AG04450 (cell line): Measurements from ENCODE around the gene IP6K1. TPM values are rescaled to one million over a fixed set of nuclear protein-coding genes. Genes with fewer than 3 reads are reported as not detected.

Source experiments
- CTCF ChIA-PET: fragments of 300-600, 350-600 bp; formaldehyde crosslinking; extraction: SDS; loops from one replicate; lab custom pipeline; 2022; ENCODE audit warnings: antibody characterized with exemption, inconsistent platforms; lab: Charles Lee
- POLR2A ChIA-PET: fragments of 350-600 bp; formaldehyde crosslinking; extraction: SDS; loops from one replicate; lab custom pipeline; 2021; ENCODE audit warnings: antibody characterized with exemption, inconsistent platforms; lab: Yijun Ruan, JAX
- DNase-seq: peaks from one replicate; pipeline ENCODE4 v3.0.0-alpha.2; 2011; ENCODE audit warnings: low read depth, low spot score
- H3K27ac ChIP-seq: one replicate; pipeline ENCODE4 v1.5.1; 2012; ENCODE audit warnings: low read depth, low read length, control low read depth
- H3K27me3 ChIP-seq: one replicate; pipeline ENCODE4 v1.6.0; 2012; ENCODE audit warnings: low read length; ENCODE audit not compliant: control insufficient read depth, insufficient read depth
- H3K4me3 ChIP-seq: 2 replicates; pipeline ENCODE4 v1.5.1; 2011; ENCODE audit warnings: mild to moderate bottlenecking, low read depth, low read length, control low read depth
- H3K9me3 ChIP-seq: 2 replicates; pipeline ENCODE4 v1.5.1; 2012; ENCODE audit warnings: low read length; ENCODE audit not compliant: control insufficient read depth, insufficient read depth
- polyA plus RNA-seq: library from polyadenylated mRNA; depleted of rRNA; stranded (reverse); fragments of >200 nt; gene quantifications from 2 replicates; pipeline ENCODE4 v1.2.3, GENCODE V29; 2011
- TF ChIP-seq, protein P1 (sequence below): IDR thresholded peaks from 2 replicates; pipeline ENCODE4 v1.5.1; 2011; ENCODE audit warnings: low read depth, low read length, control low read depth, inconsistent platforms

The IP6K1 gene
- polyA plus RNA-seq, 1 experiment = 40.4 TPM

- peak; percentile 73 for DNase-seq
- ChIA-PET POLR2A (interaction anchor here (0.8 to 1.0 kb wide), 2 partner anchors 48 to 180 kb away, joined by 3 read pairs; no protein-coding TSS in a partner anchor), CTCF (interaction anchor here (0.8 to 1.5 kb wide), 3 partner anchors 83 to 120 kb away, joined by 3 to 6 read pairs (median 5); no protein-coding TSS in a partner anchor)
- no peaks in the 10 kb centered on the region for H3K27me3 ChIP-seq
- TF ChIP-seq, protein P1, sequence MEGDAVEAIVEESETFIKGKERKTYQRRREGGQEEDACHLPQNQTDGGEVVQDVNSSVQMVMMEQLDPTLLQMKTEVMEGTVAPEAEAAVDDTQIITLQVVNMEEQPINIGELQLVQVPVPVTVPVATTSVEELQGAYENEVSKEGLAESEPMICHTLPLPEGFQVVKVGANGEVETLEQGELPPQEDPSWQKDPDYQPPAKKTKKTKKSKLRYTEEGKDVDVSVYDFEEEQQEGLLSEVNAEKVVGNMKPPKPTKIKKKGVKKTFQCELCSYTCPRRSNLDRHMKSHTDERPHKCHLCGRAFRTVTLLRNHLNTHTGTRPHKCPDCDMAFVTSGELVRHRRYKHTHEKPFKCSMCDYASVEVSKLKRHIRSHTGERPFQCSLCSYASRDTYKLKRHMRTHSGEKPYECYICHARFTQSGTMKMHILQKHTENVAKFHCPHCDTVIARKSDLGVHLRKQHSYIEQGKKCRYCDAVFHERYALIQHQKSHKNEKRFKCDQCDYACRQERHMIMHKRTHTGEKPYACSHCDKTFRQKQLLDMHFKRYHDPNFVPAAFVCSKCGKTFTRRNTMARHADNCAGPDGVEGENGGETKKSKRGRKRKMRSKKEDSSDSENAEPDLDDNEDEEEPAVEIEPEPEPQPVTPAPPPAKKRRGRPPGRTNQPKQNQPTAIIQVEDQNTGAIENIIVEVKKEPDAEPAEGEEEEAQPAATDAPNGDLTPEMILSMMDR = peak; percentile 36; the same call in 1 of the 2 replicates
- peak within 1 kb of the TSS; percentile 69 for H3K4me3 ChIP-seq
- H3K27ac ChIP-seq = peak within 1 kb of the TSS; percentile 47
- H3K9me3 ChIP-seq = peaks cover 12% of the 10 kb centered on the region; the same call in 1 of the 2 replicates
Measured at GRCh38 chr3:49719214-49719884, 67.0 kb downstream of the IP6K1 start, which contains the start of gene AMIGO3. TSS of gene AMIGO3 (minus strand) at chr3:49719684. CDS start at chr3:49719465, 219 bp downstream.

GRCh38 chr3:49718858-49719213 lies 67.5 kb downstream of the IP6K1 start:
- H3K9me3 ChIP-seq = peaks cover 12% of the 10 kb centered on the region; the same call in 1 of the 2 replicates
- no peak for DNase-seq
- H3K4me3 ChIP-seq = peak overlapping the region; percentile 69
- H3K27me3 ChIP-seq = no peaks in the 10 kb centered on the region
- ChIA-PET CTCF (interaction anchor here (1.4 kb wide), 1 partner anchor 120 kb away, joined by 3 read pairs; no protein-coding TSS in a partner anchor), POLR2A (no interaction called here)
- TF ChIP-seq, protein P1 = no peak
- H3K27ac ChIP-seq = no peak overlapping the region

- POLR2A ChIA-PET = no interaction called here
- Histone ChIP-seq H3K9me3 (peaks cover 12% of the 10 kb centered on the region; the same call in 1 of the 2 replicates), H3K27me3 (no peaks in the 10 kb centered on the region), H3K27ac (no peak overlapping the region), H3K4me3 (no peak overlapping the region)
- TF ChIP-seq, protein P1 = no peak
- no peak for DNase-seq
- CTCF ChIA-PET = interaction anchor here (1.4 kb wide), 1 partner anchor 121 kb away, joined by 3 read pairs; no protein-coding TSS in a partner anchor
Measured at GRCh38 chr3:49717959-49718857, 68.1 kb downstream of the IP6K1 start.

DNA sequence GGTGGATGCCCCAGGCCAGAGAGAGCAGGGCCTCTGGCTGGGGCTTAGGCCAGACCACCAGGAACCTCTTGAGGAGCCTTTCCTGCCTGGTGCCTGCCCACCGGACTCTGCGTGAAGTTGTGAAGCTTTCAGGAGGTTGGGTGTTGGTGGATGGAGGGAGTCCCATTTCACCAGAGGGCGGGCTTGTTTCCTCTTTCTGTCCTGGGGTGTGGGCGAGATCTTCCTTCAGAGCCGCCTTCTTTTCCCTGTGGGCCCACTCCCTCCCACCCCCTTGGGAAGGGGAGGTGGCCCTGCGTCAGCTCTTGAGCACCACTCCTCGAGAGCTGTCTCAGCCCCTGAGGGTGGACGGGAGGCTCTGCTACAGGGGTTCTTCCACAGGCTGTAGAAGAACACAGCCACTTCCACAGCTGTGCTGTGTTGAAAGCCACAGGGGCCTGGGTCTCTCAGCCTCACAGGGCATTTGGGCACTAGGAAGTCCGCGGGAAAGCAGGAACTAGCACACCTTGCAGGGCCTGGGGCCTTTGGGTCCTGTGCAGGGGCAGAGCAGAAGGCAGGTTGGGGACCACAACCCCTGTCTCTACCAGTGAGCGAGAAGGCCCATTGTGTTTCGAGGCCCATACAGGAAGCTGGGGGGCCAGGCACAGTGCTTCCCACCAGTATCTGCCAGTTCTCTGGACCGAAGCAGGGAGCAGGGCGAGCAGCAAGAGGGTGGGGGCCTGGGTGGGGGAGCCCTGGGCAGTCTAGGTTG lies 69.0 kb downstream of the IP6K1 start:
- TF ChIP-seq, protein P1 = no peak
- ChIA-PET CTCF (no interaction called here), POLR2A (no interaction called here)
- Histone ChIP-seq H3K4me3 (no peak overlapping the region), H3K27me3 (no peaks in the 10 kb centered on the region), H3K9me3 (peaks cover 12% of the 10 kb centered on the region; the same call in 1 of the 2 replicates), H3K27ac (no peak overlapping the region)
- no peak for DNase-seq
